CD4-positive, alpha-beta T cell (primary cell): ENCODE measurements around the gene FRMD3. TPM values are rescaled to one million over a fixed set of nuclear protein-coding genes. Genes with fewer than 3 reads are reported as not detected.

Experiments
- ATAC-seq: fragments of 200-7000 bp; cut with Tn5 transposase; one replicate; pipeline ENCODE4 v1.10.0; 2022; ENCODE audit warnings: mild to moderate bottlenecking; ENCODE audit not compliant: poor library complexity
- CTCF ChIA-PET: fragments of 350-600 bp; sonication (Branson Sonifier 250); formaldehyde crosslinking; loops from one replicate; lab custom pipeline; 2021; ENCODE audit warnings: antibody characterized with exemption, inconsistent platforms; lab: Charles Lee
- POLR2A ChIA-PET: fragments of 350-600 bp; sonication (Branson Sonifier 250); formaldehyde crosslinking; loops from one replicate; lab custom pipeline; 2021; ENCODE audit warnings: antibody characterized with exemption, inconsistent platforms; lab: Charles Lee
- DNase-seq, 14 experiments: peaks; one replicate each; pipeline ENCODE4 v3.0.0-alpha.2; 2013 to 2020; ENCODE audit warnings: mixed read lengths in 2 of 14
- H3K27ac ChIP-seq, 2 donors: one replicate each; pipeline versions ENCODE4 v1.5.1 to v1.7.0; 2013; ENCODE audit warnings: low read length in 2 of 2, low read depth in 1 of 2, mild to moderate bottlenecking in 1 of 2
- H3K27me3 ChIP-seq, 2 experiments: 1 replicate in 1 of 2; 2 replicates in 1 of 2; pipeline versions ENCODE4 v1.6.1 to v1.7.0; 2013; ENCODE audit warnings: low read length in 2 of 2, control low read depth in 1 of 2, mild to moderate bottlenecking in 1 of 2, moderate library complexity in 1 of 2; ENCODE audit not compliant: insufficient read depth in 2 of 2, control insufficient read depth in 1 of 2
- H3K36me3 ChIP-seq: one replicate; pipeline ENCODE4 v1.6.1; 2013; ENCODE audit warnings: low read length, control low read depth; ENCODE audit not compliant: insufficient read depth
- H3K4me1 ChIP-seq: one replicate; pipeline ENCODE4 v1.6.1; 2013; ENCODE audit warnings: low read length, control low read depth; ENCODE audit not compliant: insufficient read depth
- H3K4me3 ChIP-seq: one replicate; pipeline ENCODE4 v1.5.1; 2013; ENCODE audit warnings: mild to moderate bottlenecking, low read length, moderate library complexity
- H3K9me3 ChIP-seq, 2 experiments: 1 replicate in 1 of 2; 2 replicates in 1 of 2; pipeline versions ENCODE4 v1.6.1 to v1.7.0; 2013; ENCODE audit warnings: low read length in 2 of 2, mild to moderate bottlenecking in 2 of 2, control low read depth in 1 of 2, moderate library complexity in 1 of 2; ENCODE audit not compliant: control insufficient read depth in 1 of 2, insufficient read depth in 1 of 2
- H3K27ac Mint-ChIP-seq: one replicate; pipeline ENCODE4 v1.8.0; 2020; ENCODE audit warnings: mixed read lengths
- H3K27me3 Mint-ChIP-seq: one replicate; pipeline ENCODE4 v1.8.0; 2021; ENCODE audit warnings: mixed read lengths
- H3K36me3 Mint-ChIP-seq: one replicate; pipeline ENCODE4 v1.8.0; 2021; ENCODE audit warnings: low read depth, mixed read lengths
- H3K4me1 Mint-ChIP-seq: one replicate; pipeline ENCODE4 v1.8.0; 2021; ENCODE audit warnings: low read depth, mixed read lengths
- H3K4me3 Mint-ChIP-seq: one replicate; pipeline ENCODE4 v1.8.0; 2020; ENCODE audit warnings: mild to moderate bottlenecking, mixed read lengths
- H3K9me3 Mint-ChIP-seq: one replicate; pipeline ENCODE4 v1.8.0; 2020; ENCODE audit warnings: mixed read lengths
- CTCF ChIP-seq: fragments of 200-600 bp; IDR thresholded peaks from one replicate; pipeline ENCODE4 v1.8.0; 2022; ENCODE audit warnings: antibody characterized with exemption, mild to moderate bottlenecking
- intact Hi-C, 2 experiments: fragments of 100-400 bp; cut with DNase I in 1 of 2; cut with micrococcal nuclease in 1 of 2; formaldehyde crosslinking; loops; one replicate each; pipeline versions ENCODE4 v1.15.1 to v1.9.0; 2023 to 2025; cut with DNase I, micrococcal nuclease
- total RNA-seq, 174 experiments: library from RNA in 2 of 174; stranded (reverse) in 2 of 174; gene quantifications; one replicate each; pipeline ENCODE4 v1.2.3 and lab custom pipeline; 2021 to 2026

The FRMD3 gene
- total RNA-seq, 2 experiments from 2014 or later, result 0.53 to 1.0 TPM

- H3K4me1 ChIP-seq, result no peaks in the 10 kb centered on the region
- POLR2A ChIA-PET, result no interaction called here
- Mint-ChIP-seq H3K27ac (no peak overlapping the region), H3K27me3 (no peaks in the 10 kb centered on the region), H3K4me3 (no peak overlapping the region), H3K4me1 (no peaks in the 10 kb centered on the region), H3K9me3 (no peaks in the 10 kb centered on the region), H3K36me3 (no peaks in the 10 kb centered on the region)
- CTCF ChIA-PET, result no interaction called here
- no peak overlapping the region for H3K27ac ChIP-seq
- intact Hi-C loops, result no loop called here
- no peak overlapping the region for H3K4me3 ChIP-seq
- H3K27me3 ChIP-seq, result no peaks in the 10 kb centered on the region
- no peak for TF ChIP-seq CTCF
- DNase-seq (no peak), ATAC-seq (no peak)
- H3K36me3 ChIP-seq, result no peaks in the 10 kb centered on the region
- no peaks in the 10 kb centered on the region for H3K9me3 ChIP-seq
Measured at GRCh38 chr9:83280790-83281189, 257.4 kb downstream of the FRMD3 start.

- Mint-ChIP-seq H3K4me3 (no peak overlapping the region), H3K27me3 (no peaks in the 10 kb centered on the region), H3K36me3 (no peaks in the 10 kb centered on the region), H3K27ac (no peak overlapping the region), H3K9me3 (no peaks in the 10 kb centered on the region), H3K4me1 (no peaks in the 10 kb centered on the region)
- ChIA-PET CTCF (no interaction called here), POLR2A (no interaction called here)
- H3K4me3 ChIP-seq, result no peak overlapping the region
- intact Hi-C loops, result no loop called here
- H3K36me3 ChIP-seq, result no peaks in the 10 kb centered on the region
- no peak for TF ChIP-seq CTCF
- no peaks in the 10 kb centered on the region for H3K9me3 ChIP-seq
- H3K27ac ChIP-seq, result no peak overlapping the region
- DNase-seq, result no peak
- H3K27me3 ChIP-seq, result no peaks in the 10 kb centered on the region
- no peak for ATAC-seq
- no peaks in the 10 kb centered on the region for H3K4me1 ChIP-seq
Measured at GRCh38 chr9:83280268-83280667, 257.9 kb downstream of the FRMD3 start.

GRCh38 chr9:83274787-83275186 is 263.4 kb downstream of the FRMD3 start:
- CTCF ChIA-PET, result no interaction called here
- no peak for TF ChIP-seq CTCF

More at GRCh38 chr9:83274787-83275186, 263.4 kb downstream of the FRMD3 start:
- Mint-ChIP-seq H3K4me3 (no peak overlapping the region), H3K27ac (no peak overlapping the region), H3K36me3 (no peaks in the 10 kb centered on the region), H3K9me3 (no peaks in the 10 kb centered on the region), H3K27me3 (no peaks in the 10 kb centered on the region), H3K4me1 (no peaks in the 10 kb centered on the region)
- ATAC-seq (no peak), DNase-seq (no peak)
- intact Hi-C loops, result no loop called here
- Histone ChIP-seq H3K36me3 (no peaks in the 10 kb centered on the region), H3K4me3 (no peak overlapping the region), H3K27me3 (no peaks in the 10 kb centered on the region), H3K27ac (no peak overlapping the region), H3K9me3 (peaks cover 0 to 8% of the 10 kb centered on the region in 2 experiments), H3K4me1 (no peaks in the 10 kb centered on the region)
- POLR2A ChIA-PET, result interaction anchor here (0.6 kb wide), 1 partner anchor 627 kb away, joined by 3 read pairs; no protein-coding TSS in a partner anchor
